Mononuclear cell (primary cell): ENCODE data around the gene RNF113A. TPM values are rescaled to one million over a fixed set of nuclear protein-coding genes. Genes with fewer than 3 reads are reported as not detected.
"Not testable (repeated sequence)": the region's sequence is repeated elsewhere in the genome, so short reads cannot be mapped to it uniquely, and the experiment has no call there.

ENCODE experiments used
- H3K27me3 ChIP-seq: 2 replicates; pipeline ENCODE4 v1.6.0; 2011; ENCODE audit warnings: low read length, control low read depth; ENCODE audit not compliant: insufficient read depth
- H3K4me1 ChIP-seq: 2 replicates; pipeline ENCODE4 v1.5.1; 2011; ENCODE audit warnings: mild to moderate bottlenecking, low read length, control low read depth; ENCODE audit not compliant: insufficient read depth
- H3K4me3 ChIP-seq: 2 replicates; pipeline ENCODE4 v1.5.1; 2011; ENCODE audit warnings: mild to moderate bottlenecking, low read length, moderate library complexity
- H3K9me3 ChIP-seq: 2 replicates; pipeline ENCODE4 v1.5.1; 2011; ENCODE audit warnings: low read depth, mild to moderate bottlenecking, control low read depth, low read length
- total RNA-seq: library from RNA; depleted of rRNA; stranded (reverse); fragments of >200 nt; gene quantifications from one replicate; pipeline ENCODE4 v1.2.3, GENCODE V29; 2012

Gene RNF113A
- 25.6 TPM for total RNA-seq

- no peaks in the 10 kb centered on the region for H3K27me3 ChIP-seq
- H3K4me3 ChIP-seq, result peak within 1 kb of the TSS; percentile 78
- peaks cover 26% of the 10 kb centered on the region for H3K4me1 ChIP-seq
Measured at GRCh38 chrX:119871599-119872395, at the start of gene RNF113A, which contains the start of gene NDUFA1. Gene RNF113A (minus strand): TSS chrX:119871733. CDS start chrX:119871613, 120 bp downstream. Gene NDUFA1 (plus strand): TSS chrX:119871832. CDS start chrX:119871912, 80 bp downstream.

GRCh38 chrX:119919835-119920585 lies 48.5 kb upstream of the RNF113A start:
- H3K4me3 ChIP-seq, result no peak overlapping the region
- no peaks in the 10 kb centered on the region for H3K4me1 ChIP-seq
- no peaks in the 10 kb centered on the region for H3K27me3 ChIP-seq
- H3K9me3 ChIP-seq, result no peaks in the 10 kb centered on the region

More at GRCh38 chrX:119871599-119872395, at the start of gene RNF113A, which contains the start of gene NDUFA1:
- no peaks in the 10 kb centered on the region for H3K9me3 ChIP-seq

GRCh38 chrX:119917877-119918276 lies 46.3 kb upstream of the RNF113A start:
- Histone ChIP-seq H3K27me3 (no peaks in the 10 kb centered on the region), H3K9me3 (no peaks in the 10 kb centered on the region), H3K4me3 (no peak overlapping the region), H3K4me1 (no peaks in the 10 kb centered on the region)

GRCh38 chrX:119916310-119916709 lies 44.8 kb upstream of the RNF113A start:
- no peaks in the 10 kb centered on the region for H3K27me3 ChIP-seq
- H3K9me3 ChIP-seq, result no peaks in the 10 kb centered on the region
- no peak overlapping the region for H3K4me3 ChIP-seq
- no peaks in the 10 kb centered on the region for H3K4me1 ChIP-seq

GRCh38 chrX:119900976-119901375 lies 29.4 kb upstream of the RNF113A start:
- Histone ChIP-seq H3K27me3 (no peaks in the 10 kb centered on the region), H3K4me1 (no peaks in the 10 kb centered on the region), H3K9me3 (no peaks in the 10 kb centered on the region), H3K4me3 (no peak overlapping the region)

- Histone ChIP-seq H3K27me3 (no peaks in the 10 kb centered on the region), H3K9me3 (no peaks in the 10 kb centered on the region), H3K4me1 (no peaks in the 10 kb centered on the region), H3K4me3 (no peak overlapping the region)
Measured at GRCh38 chrX:119899125-119899524, 27.6 kb upstream of the RNF113A start.

GRCh38 chrX:119895843-119896326 lies 24.4 kb upstream of the RNF113A start, which contains the start of gene AKAP14:
Gene AKAP14 (plus strand): TSS chrX:119895893. CDS start chrX:119903224, 7,331 bp downstream.
- no peak within 1 kb of the TSS for H3K4me3 ChIP-seq
- no peaks in the 10 kb centered on the region for H3K9me3 ChIP-seq
- no peaks in the 10 kb centered on the region for H3K27me3 ChIP-seq
- H3K4me1 ChIP-seq, result no peaks in the 10 kb centered on the region

- H3K4me1 ChIP-seq, H3K27me3 ChIP-seq, H3K9me3 ChIP-seq, H3K4me3 ChIP-seq: not testable (repeated sequence)
Measured at GRCh38 chrX:119891961-119892692, 20.6 kb upstream of the RNF113A start.

- not testable (repeated sequence) for H3K4me3 ChIP-seq, H3K27me3 ChIP-seq, H3K4me1 ChIP-seq, H3K9me3 ChIP-seq
Measured at GRCh38 chrX:119890626-119891025, 19.1 kb upstream of the RNF113A start.

- Histone ChIP-seq H3K4me3 (peak overlapping the region; percentile 19), H3K4me1 (peaks cover 5% of the 10 kb centered on the region), H3K9me3 (no peaks in the 10 kb centered on the region), H3K27me3 (no peaks in the 10 kb centered on the region)
Measured at GRCh38 chrX:119887721-119888425, 16.3 kb upstream of the RNF113A start.

- H3K27me3 ChIP-seq, result no peaks in the 10 kb centered on the region
- H3K9me3 ChIP-seq, result no peaks in the 10 kb centered on the region
- peaks cover 5% of the 10 kb centered on the region for H3K4me1 ChIP-seq
- no peak overlapping the region for H3K4me3 ChIP-seq
Measured at GRCh38 chrX:119885554-119886428, 14.3 kb upstream of the RNF113A start.

GRCh38 chrX:119880552-119881437 lies 9.3 kb upstream of the RNF113A start:
- Histone ChIP-seq H3K4me1 (peaks cover 9% of the 10 kb centered on the region), H3K9me3 (no peaks in the 10 kb centered on the region), H3K27me3 (no peaks in the 10 kb centered on the region), H3K4me3 (no peak overlapping the region)

GRCh38 chrX:119880076-119880475 lies 8.5 kb upstream of the RNF113A start:
- H3K27me3 ChIP-seq, result no peaks in the 10 kb centered on the region
- no peaks in the 10 kb centered on the region for H3K9me3 ChIP-seq
- no peak overlapping the region for H3K4me3 ChIP-seq
- peaks cover 9% of the 10 kb centered on the region for H3K4me1 ChIP-seq
